Fibroblast of skin of abdomen (primary cell): ENCODE data around the gene GPI.
A peak's percentile ranks its signal among the peaks of the same experiment; 100 is the strongest.

Experiments
- DNase-seq: peaks from one replicate; pipeline ENCODE4 v3.0.0-alpha.2; 2013

The GPI gene

GRCh38 chr19:34341935-34342680 is 22.9 kb upstream of the GPI start:
- DNase-seq = no peak

GRCh38 chr19:34343751-34344150 is 21.2 kb upstream of the GPI start:
- DNase-seq = no peak

- peak; percentile 47 for DNase-seq
Measured at GRCh38 chr19:34345947-34346351, 19.0 kb upstream of the GPI start.

DNA sequence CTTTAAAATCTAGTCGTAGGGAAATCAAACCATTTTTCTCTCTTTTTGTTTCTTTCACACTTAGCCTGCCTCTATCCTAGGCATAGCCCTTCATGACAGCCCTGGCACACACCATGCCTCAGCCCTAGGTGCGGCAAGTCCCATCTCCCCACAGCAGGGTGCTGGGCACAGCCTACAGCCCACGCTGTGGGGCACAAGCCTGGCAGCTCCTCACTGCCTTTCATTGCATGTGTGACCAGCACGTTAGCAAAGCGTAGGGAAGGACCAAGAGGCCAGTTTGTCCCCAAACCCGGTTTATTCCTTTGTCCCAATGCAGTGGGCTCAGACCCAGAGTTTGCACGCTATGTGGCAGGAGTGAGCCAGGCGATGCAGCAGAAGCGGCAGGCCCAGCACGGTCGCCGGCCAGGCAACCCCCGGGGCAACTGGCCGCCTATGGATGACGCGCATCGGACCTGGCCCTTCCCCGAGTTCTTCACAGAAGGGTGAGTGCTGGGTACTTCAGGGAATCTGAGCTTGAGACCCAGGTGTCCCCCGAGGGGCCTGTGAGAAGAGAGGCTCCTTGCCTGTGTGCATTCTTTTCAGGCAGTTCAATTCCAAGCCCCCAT is 17.3 kb upstream of the GPI start:
- no peak for DNase-seq

GRCh38 chr19:34348899-34349487 is 16.0 kb upstream of the GPI start:
- no peak for DNase-seq

DNA sequence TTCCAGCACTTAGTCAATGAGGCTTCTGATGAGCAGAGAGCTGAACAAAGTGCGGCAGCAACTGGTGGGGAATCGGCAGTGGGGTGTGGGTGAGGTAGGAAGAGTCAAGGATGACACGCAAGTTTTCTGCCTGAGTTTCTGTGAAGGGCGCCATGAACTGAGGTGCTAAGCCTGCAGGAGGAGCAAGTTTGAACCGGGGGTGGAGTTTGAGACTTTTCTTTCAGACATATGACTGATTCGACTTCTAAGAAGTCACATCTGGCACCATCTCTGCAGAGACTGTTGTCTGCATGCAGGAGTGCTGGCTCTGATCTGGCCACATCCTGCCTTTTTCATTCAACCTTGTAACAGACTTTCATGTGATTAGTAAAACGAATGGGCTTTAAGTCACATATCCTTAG is 14.8 kb upstream of the GPI start:
- peak; percentile 13 for DNase-seq

DNA sequence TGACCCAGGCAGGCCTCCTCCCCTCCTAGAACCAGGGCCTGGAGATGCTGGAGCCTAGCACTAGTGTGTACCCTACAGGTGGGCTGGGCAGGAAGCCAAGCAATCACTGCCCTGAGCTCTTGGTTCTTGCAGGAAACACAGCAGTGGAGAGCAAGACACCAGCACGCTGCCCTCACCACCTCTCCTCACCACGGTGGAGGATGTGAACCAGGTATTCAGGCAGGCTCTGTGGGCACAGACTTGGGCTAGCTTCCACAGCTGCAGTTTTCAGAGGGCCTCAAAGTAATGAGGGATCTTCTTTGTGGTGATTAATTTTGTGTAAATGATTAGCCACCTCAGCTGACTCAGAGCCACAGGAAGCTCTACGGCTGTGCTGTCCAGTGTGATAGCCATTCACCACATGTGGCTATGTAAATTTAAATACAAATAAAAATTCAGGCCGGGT is 13.6 kb upstream of the GPI start:
- DNase-seq = no peak

DNA sequence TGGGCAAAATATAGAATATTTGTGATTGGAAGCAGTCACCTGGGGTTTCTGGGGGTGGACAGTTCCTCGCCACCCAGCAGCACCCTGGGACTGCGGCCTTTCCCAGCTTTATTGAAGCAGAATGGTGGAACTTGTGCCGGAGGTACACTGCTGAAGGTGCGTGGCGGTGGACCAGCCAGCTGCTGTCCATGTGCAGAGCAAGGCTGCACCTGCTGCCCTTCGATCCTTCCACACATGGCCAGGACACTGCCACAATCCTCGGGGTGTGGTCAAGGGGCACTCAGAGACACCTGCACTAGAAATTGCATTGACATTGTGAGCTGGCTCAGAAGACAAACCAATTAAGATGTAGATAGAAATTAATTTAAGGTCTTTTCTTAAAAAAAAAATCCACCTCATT is 11.4 kb upstream of the GPI start:
- no peak for DNase-seq

DNA sequence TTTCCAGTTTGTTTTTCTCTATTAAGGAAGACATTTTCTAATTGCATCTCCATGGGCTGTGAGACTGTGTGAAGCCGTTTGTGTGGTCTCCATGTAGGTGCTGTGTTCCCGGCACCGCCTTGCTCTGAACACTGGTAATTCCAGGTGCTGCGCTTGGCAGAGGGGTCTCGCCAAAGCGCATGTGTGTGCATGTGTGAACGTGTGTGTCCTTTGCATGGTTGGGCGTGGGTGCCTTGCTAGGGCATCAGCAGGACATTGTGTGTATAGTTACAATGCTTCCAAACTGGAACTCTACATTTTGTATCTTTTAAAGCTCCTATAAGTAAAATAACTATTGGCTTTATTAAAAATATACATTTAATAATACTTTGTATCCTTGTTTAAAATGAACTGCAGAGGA is 9.8 kb upstream of the GPI start:
- DNase-seq = no peak

DNA sequence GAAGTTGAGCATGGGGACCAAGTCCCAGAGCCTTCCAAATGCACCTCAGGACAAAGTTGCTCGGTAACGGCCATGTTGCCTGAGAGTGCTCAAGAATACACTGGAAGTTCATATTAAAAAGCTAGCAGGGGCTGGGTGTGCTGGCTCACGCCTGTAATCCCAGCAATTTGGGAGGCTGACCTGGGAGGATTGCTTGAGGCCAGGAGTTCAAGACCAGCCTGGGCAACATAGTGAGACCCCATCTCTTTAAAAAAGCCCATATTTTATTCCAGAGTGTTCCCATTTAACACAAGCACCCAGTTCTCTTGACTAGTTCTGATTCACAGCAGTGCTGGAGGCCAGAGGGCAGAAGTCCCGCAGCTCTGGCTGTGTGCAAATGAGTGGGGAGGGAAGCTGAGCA is 8.1 kb upstream of the GPI start:
- no peak for DNase-seq

DNA sequence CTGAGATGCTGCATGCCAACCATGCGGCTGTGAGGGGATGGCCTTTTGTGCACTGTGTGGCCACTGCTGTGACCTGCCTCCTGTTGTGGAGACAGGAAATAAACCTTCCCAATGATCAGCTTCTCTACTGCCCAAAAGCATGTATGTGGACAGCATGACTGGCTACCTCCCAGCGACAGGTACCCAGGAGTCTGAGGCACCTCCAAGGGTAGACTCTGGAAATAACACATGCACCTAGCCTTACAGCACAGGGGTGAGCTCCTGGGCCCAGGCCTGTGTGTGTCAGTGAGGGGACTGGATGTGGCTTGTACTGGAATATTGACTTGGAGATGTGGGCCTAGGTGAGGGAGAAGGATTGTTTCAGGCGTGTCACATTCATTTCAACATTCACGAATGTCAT is 7.6 kb upstream of the GPI start:
- DNase-seq = no peak

DNA sequence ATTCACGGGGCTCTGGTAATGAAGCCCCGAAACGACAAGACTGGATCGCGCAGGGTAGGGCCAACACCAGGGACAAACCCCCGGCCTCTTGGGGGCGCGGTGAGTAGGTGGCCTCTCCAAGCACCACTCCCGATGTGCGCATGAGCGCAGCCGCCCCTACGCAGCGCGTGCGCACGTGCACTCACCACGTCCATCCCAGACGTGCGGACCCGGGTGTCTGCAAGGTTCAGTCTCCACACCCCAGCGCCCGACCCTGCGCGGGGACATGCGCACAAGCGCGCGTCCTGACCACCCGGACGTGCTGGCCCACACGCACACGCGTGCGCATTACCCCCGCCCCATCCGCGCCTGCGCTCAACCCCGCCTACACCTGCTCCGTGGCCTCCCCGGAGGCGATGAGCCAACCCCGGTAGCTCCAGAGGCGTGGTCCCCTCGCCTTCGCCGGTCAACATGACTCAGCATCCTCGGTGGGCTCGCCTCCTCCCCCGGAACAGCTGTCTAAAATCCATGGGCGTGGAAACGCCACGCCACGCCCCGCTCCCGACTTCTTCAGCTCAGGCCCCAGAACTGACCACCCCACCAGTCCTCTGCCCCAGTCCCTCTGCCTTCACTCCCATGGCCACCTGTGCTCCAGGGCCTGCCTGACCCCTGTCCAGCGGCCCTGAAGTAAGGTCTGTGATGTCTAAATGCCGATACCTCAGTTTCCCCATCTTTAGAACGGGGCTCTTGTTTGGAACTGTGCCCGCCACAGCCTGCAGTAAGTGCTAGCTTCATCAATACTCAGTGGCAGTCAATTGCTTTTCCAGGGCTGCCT is 5.6 kb upstream of the GPI start:
- peak; percentile 97 for DNase-seq

DNA sequence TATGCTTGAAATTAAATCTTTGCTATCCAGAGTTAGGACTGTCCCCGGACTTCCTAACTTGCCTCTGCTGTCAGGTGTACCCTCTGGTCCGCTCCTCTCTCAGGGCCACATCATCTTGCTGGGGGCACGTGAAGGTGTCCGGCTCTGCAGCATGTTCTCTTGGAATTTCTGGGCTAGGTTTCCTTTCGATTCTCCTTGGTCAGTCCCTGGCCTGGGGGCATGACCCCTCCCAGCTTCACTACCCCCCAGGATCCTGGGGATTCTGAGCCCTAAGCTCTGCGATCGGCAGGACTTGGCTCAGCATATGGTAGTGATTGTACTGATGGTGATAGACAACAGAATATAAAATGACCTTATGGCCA is 5.1 kb upstream of the GPI start:
- no peak for DNase-seq

GRCh38 chr19:34360354-34360909 is 4.6 kb upstream of the GPI start:
- no peak for DNase-seq

- no peak for DNase-seq
Measured at GRCh38 chr19:34362679-34363069, 2.3 kb upstream of the GPI start.

DNA sequence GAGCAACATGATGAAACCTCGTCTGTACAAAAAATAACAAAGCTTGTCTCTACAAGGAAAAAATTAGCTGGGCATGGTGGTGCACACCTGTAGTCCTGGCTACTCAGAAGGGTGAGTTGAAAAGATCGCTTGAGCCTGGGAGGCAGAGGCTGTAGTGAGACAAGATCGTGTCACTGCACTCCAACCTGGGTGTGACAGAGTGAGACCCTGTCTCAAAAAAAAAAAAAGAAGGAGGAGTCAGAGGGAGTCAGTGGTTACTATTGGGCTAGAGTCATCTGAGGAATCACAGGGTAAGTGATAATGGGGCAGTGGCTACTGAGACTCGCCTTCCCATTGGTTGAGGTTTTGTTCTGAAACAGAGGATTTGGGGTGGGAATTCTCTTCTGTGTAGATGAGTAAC is 1.9 kb upstream of the GPI start:
- DNase-seq = no peak

DNA sequence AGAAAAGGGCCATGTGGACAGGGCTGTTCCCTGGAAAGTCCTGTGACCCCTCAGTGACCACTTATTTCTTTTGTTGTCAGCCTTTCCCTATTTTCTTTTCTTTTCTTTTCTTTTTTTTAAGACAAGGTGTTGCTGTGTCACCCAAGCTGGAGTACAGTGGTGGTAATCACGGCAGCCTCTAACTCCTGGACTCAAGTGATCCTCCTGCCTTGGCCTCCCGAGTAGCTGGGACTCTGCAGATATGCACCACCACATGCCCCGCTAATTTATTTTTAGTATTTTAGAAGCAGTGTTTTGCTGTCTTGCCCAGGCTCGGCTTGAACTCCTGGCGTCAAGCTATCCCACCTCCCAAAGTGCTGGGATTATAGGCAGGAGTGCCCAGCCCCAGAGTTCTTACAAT is 1.1 kb upstream of the GPI start:
- no peak for DNase-seq

DNA sequence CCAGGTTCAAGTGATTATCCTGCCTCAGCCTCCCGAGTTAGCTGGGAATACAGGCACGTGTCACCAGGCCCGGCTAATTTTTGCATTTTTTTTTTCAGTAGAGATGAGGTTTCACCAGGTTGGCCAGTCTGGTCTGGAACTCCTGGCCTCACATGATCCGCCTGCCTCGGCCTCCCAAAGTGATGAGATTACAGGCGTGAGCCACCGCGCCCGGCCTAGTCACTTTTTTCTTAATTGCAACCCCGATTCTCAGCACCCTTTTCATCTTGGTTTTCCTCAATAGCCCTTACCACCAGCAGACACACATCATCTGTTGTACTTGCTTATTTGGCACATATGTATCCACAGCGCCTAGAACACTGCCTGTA is 550 bp upstream of the GPI start:
- DNase-seq = no peak

DNA sequence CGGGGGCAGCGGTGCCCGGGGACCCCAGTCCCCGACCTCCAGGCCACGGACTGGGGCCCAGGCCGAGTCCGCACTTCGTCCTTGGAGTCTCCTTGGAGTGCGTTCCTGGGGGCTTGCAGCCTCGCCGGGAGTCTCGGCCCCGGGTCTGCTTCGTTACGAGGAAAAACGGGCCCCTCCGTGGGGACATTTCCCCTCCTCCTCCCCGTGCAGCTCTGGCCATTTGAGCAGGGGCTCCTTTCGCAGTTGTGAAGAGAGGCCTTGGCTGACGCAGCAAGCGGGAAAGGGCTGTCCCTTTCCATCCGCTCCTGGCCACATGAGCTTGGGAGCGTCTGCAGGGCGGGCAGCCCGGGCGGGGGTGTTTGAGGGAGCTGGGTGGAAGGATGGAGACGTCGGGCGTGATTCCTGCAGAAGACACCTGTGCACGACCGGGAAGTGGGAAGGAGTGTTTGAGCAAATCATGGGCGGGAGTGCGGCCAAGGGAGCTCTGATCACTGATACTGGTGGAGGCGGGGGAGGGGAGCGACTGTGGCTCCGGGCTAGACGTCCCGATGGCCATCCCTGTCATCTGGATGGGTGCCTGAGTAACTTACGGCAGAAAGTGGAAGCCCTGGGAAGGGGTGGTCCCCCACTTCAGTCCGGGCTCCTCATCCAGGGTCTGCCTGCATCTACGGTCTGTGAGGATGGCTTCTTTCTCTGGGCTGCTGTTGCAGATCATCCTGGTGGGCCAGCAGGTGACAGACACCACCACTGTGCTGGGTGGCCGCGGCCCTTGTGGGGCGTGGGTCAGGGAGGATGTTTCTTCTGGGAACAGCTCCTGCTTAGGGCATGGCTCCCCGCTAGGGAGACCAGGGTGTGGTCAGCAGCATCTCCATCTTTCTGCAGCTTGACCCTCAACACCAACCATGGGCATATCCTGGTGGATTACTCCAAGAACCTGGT is 736 bp downstream of the GPI start:
- peak; percentile 9 for DNase-seq

DNA sequence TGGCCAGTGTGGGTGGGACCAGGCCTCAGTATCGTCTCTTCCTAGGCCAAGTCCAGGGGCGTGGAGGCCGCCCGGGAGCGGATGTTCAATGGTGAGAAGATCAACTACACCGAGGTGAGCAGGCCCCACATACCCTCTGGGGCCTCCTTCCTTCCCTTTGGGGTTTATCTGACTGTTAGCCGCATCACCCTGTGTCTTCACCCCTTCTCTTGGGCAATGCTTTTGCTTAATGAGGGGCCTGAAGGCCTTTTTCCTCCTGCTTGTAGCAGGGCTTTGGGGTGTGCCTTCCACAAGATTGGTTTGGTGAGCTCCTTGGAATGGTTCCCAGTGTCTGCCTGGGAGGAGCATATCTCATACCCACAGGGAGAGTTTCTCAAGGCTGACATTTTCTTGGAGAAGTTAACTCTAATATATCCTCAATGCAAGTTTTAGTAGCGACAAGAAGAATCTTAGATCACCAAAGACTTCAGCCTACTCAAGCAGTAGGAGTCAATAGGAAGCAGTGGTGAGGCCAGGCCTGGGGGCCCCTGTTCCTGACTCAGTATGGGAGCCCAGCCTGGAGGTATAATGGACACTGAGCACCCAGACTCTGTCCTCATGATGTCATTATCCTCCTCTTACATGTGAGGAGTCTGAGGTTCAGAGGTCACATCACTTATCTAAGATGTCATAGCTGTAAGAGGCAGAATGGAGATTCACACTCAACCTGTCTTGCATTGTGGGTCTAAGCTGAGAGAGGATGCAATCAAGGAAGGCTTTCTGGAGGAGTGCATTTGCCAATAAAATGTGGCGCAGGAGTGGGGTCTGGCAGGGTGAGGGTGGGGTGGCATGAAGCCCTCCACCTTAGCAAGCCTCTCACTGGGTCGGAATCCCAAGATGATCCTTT is 2.0 kb downstream of the GPI start:
- DNase-seq = peak; percentile 62

- no peak for DNase-seq
Measured at GRCh38 chr19:34367624-34367957, 2.6 kb downstream of the GPI start.
